Loucy (cell line): ENCODE data around the gene DHX40.

Experiments used
- CTCF ChIP-seq: fragments of 200-600 bp; sonication (generic); conservative IDR thresholded peaks from 2 replicates; pipeline ENCODE4 v1.5.1; 2014; ENCODE audit warnings: mild to moderate bottlenecking, antibody characterized with exemption, low read length
- EZH2phosphoT487 ChIP-seq: fragments of 200-600 bp; IDR thresholded peaks from 2 replicates; pipeline ENCODE4 v1.6.1; 2018; ENCODE audit warnings: antibody characterized with exemption, mild to moderate bottlenecking, moderate library complexity, borderline replicate concordance

DNA sequence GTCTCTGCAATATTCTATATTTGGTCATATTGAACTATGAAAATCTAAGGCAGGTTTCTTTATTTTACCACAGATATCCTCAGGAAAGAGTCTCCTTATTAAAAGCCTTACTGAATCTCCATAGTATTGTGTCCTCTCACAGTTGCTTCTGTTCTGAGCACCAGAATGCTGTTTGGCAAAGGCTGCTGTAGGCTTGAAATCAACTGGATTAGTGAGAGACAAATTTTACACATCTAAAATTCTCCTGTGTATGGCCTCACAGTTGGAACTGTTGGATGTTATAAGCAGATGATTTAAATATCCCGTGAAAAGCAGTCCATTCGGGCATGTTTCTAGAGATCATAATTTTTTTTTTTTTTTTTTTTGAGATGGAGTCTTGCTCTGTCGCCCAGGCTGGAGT, 63.8 kb downstream of the DHX40 start:
- TF ChIP-seq CTCF, result no peak
- no peak for TF ChIP-seq EZH2phosphoT487
